ENCODE results near the gene CYP1A1.
"Not testable (repeated sequence)": the region's sequence is repeated elsewhere in the genome, so short reads cannot be mapped to it uniquely, and the experiment has no call there.

CYP1A1 gene

GRCh38 chr15:74738239-74738638 is 12.9 kb upstream of the CYP1A1 start:
- DNase-seq (ENCODE audit: low read depth) = not testable (repeated sequence)

- no peak for DNase-seq (ENCODE audit: low read depth)
Measured at GRCh38 chr15:74735305-74735704, 10.0 kb upstream of the CYP1A1 start.

DNA sequence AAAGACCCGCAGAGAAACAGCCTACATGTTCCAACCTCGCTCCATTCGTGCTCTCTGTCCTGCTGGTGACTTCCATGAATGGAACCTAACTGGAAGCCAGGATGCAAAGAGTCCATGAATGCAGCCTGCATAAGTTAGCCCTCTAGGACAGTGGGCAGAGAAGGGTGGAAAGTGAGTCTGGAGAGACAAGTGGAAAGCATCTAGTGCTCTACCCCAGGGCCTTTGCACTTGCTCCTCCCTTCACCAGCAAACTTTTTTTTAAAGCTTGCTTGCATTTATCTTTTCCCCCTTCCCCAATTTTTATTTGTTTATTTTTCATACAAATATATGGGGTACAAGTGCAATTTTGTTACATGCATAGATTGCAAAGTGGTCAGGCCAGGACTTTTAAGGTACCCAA is 7.9 kb upstream of the CYP1A1 start:
- no peak for DNase-seq (ENCODE audit: low read depth)

GRCh38 chr15:74732846-74733245 is 7.5 kb upstream of the CYP1A1 start:
- no peak for DNase-seq (ENCODE audit: low read depth)

GRCh38 chr15:74730619-74731316 is 5.4 kb upstream of the CYP1A1 start:
- no peak for DNase-seq (ENCODE audit: low read depth)

DNA sequence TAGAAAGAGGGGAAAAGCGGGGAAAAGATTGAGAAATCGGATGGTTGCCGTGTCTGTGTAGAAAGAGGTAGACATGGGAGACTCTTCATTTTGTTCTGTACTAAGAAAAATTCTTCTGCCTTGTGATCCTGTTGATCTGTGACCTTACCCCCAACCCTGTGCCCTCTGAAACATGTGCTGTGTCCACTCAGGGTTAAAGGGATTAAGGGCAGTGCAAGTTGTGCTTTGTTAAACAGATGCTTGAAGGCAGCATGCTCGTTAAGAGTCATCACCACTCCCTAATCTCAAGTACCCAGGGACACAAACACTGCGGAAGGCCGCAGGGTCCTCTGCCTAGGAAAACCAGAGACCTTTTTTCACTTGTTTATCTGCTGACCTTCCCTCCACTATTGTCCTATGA is 4.0 kb upstream of the CYP1A1 start:
- not testable (repeated sequence) for DNase-seq (ENCODE audit: low read depth)

GRCh38 chr15:74728699-74729098 is 3.4 kb upstream of the CYP1A1 start:
- DNase-seq (ENCODE audit: low read depth) = not testable (repeated sequence)

- DNase-seq (ENCODE audit: low read depth) = no peak
Measured at GRCh38 chr15:74727727-74728126, 2.4 kb upstream of the CYP1A1 start.

- no peak for DNase-seq (ENCODE audit: low read depth)
Measured at GRCh38 chr15:74726774-74727164, 1.4 kb upstream of the CYP1A1 start.

DNA sequence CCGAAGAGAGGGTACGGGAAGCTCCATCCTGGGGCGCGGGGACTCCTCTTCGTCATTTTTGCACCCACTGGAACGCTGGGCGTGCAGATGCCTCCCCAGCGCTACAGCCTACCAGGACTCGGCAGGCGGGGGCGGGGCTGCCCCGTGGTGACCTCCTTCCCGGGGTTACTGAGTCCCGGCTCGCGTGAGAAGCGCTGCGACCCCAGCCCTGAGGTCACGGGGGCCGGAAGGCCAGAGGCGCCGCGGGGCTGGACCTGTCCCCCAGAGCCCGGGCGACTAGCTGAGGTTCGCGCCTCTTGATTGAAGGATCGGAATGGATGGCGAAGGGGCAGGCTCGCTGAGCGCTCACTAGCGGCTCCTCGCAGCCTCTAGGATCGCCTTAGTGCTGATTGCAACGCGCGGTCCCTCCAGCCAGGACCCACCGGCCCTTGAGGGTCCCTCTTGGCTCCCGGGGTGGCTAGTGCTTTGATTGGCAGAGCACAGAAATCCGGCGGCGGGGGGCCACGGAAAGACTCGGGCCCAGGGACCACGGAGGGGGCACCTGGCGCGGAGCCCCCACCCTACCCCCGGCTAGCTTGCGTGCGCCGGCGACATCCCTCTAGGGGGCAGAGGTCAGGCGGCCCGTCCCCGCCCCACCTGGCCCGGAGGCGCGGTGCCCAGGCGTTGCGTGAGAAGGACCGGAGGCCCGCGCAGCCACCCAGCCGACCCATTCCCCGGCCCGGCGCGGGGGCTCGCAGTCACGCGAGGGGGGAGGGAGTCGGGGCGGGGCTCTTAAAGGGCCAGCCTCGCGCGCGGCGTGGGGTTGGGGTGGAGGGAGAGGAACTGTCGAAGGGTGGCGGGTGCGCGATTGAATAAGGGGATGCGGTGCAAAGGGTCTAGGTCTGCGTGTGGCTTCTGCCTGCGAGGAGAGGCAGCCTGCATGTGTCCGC is 781 bp upstream of the CYP1A1 start:
- peak; percentile 23 for DNase-seq (ENCODE audit: low read depth)

DNA sequence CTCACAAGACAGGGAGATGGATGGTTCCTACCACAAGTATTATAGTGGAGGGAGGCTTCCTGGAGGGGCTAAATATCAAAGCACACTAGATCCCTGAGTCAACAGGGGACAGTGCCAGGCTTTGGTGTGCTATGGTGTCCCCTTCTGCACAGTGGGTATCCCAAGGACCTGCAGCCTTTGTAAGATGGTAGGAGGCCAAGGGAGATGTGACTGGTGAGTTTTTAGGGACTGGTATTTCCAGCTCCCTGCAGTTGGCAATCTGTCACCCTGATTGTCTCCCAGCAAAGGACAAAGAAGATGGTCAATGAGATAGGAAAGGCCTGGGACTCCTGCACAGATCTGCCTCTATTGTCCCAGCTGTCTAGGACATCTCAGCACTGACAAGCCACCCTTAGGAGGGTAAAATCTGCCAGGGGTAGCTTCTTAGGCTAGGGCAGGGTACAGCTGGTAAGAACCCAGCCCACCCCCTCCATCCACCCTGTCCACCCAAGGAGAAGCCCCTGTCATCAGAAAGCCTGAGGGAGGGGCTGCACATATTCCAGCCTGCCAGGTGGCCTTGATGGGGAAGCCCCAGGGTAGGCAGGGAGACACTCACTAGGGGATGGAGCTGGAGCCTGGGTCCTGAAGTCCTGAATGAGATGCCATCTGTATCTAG is 631 bp downstream of the CYP1A1 start:
- DNase-seq (ENCODE audit: low read depth) = no peak

- DNase-seq (ENCODE audit: low read depth) = no peak
Measured at GRCh38 chr15:74723754-74724334, 1.5 kb downstream of the CYP1A1 start.

DNA sequence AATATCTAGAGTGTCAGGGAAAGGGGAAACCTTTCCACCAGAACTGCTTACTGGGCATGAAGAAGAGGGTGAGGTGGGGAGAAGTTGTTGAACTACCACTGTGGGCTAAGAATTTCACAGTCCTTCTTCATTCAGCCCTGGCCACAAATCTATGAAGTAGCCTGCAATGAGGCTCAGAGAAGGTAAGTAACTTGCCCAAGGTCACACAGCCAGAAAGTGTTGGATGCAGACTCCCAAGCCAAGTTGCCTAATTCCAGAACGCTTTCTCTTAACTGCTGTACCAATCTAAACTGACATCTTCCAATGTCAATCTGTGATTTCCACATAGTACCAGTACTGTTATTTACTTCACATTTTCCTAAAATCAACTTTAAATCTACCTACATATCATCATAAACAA is 2.1 kb downstream of the CYP1A1 start:
- no peak for DNase-seq (ENCODE audit: low read depth)

DNA sequence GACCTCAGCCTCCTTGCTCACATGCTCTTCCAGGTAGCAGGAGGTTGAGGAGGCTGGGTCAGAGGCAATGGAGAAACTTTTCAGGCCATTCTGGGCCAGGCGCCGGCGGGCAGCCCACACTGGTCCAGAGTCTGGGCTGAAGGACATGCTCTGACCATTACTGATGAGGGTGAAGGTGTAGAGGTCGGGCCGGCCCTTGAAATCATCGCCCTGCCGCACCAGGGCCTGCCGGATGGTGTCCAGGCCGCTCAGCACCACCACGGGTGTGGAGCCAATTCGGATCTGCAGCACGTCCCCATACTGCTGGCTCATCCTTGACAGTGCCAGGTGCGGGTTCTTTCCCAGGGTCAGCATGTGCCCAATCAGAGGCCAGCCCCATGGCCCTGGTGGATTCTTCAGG is 2.7 kb downstream of the CYP1A1 start:
- DNase-seq (ENCODE audit: low read depth) = no peak

GRCh38 chr15:74716651-74717050 is 8.7 kb downstream of the CYP1A1 start:
- no peak for DNase-seq (ENCODE audit: low read depth)

DNA sequence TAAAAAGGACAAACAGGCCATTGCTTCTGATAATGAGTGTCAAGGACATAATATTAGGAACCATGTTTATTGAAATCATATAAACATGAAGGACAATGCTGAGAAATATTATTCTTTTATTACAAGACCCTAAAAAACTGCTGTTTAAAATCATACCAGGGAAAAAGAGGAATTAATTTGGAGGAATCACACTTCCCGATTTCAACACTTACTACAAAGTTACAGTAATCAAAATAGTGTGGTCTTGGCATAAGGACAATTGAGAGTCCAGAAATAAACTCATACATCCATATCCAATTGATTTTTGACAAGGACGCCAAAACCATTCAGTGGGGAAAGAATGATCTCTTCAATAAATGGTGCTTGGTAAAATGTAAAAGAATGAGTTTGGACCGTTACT is 13.0 kb downstream of the CYP1A1 start:
- no peak for DNase-seq (ENCODE audit: low read depth)

DNA sequence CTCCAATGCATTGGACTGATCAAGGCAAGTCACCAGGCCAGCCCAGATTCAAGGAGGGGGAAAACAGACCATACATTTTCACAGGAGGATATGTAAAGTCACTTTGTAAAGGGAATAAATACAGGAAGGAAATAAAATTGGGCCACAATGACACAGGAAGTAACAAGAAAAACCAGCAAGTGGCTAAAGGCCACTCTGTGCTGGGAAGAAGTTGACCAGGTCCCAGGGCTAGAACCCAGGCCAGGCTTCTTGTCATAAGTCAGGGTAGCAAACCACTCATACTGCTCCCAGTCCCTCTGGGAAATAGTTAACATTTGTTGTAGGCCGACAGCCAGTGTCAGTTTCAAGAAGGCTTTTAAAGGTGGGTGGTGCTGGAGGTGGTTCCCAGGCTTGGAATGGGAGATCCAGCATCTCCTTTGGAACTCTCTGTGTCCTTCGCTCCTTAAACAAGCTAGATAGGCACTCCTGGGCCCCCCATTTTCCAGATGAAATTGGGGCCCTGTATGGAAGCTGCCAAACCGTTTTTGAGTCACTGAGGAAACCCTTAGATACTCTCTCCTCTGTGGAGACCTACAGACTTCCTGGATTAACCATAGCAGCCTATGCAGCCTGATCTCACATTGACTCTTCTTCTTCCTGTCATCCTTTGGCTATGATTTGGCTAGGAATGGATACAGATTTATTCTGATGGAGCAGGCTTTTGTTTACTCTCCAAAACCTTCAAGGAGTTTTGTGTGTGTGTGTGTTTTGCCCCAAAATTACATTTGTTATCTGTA is 14.8 kb downstream of the CYP1A1 start:
- DNase-seq (ENCODE audit: low read depth) = no peak

DNA sequence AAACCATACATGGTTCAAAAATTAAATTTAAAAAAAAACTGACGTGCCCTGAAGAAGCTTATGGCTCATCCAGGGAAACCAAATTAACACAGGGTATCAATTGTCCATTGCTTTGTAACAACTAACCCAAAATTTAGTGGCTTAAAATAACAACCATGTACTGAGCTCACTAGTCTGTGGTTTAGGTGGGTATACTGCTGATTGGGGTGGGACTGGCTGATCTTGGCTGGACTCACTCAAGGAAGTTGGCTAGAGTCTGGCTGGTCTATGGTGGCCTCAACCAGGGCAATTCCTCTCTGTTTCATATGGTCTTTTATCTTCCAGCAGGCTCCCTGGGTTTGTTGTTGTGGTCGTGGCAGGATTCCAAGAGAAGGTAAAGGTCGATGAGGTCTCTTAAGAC is 15.4 kb downstream of the CYP1A1 start:
- DNase-seq (ENCODE audit: low read depth) = no peak

- DNase-seq (ENCODE audit: low read depth) = no peak
Measured at GRCh38 chr15:74709011-74709410, 16.3 kb downstream of the CYP1A1 start.

DNA sequence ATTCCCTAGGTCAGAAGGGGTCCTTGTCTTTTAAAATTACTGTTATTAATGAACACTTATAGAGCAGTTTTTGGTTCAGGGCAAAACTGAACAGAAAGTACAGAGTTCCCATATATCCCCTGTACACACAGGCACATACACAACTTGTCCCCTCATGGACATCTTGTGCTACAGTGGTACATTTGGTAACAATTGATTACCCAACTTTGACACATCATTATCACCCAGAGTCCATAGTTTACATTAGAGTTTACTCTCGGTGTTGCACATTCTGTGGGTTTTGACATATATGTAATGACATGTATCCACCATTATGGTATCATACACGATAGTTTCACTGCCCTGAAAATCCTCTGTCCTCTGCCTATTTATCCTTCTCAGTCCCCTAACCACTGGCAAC is 28.5 kb downstream of the CYP1A1 start:
- no peak for DNase-seq (ENCODE audit: low read depth)

DNA sequence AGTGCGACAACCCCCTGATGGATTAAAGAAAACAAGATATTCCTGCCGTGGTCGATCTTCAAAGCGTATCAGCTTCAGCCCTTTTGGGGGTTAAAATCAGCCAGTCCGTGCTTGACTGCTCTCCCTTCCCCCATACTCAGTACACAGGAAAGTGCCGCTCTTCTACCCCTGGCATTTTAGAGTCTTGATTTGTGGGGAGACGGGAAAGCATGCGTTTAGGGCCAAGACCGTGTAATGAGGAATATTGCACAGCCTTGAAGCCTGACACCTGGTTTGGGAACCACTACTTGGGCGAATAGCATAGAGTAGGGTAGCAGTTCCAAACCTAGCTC is 29.0 kb downstream of the CYP1A1 start:
- no peak for DNase-seq (ENCODE audit: low read depth)

Data from stimulated activated CD8-positive, alpha-beta memory T cell treated with anti-CD3 and anti-CD28 coated beads, Interleukin-15, amount 100 ng/mL, for 24 hours (primary cell).